Measurements from ENCODE around the gene BCL2L2.

DNA sequence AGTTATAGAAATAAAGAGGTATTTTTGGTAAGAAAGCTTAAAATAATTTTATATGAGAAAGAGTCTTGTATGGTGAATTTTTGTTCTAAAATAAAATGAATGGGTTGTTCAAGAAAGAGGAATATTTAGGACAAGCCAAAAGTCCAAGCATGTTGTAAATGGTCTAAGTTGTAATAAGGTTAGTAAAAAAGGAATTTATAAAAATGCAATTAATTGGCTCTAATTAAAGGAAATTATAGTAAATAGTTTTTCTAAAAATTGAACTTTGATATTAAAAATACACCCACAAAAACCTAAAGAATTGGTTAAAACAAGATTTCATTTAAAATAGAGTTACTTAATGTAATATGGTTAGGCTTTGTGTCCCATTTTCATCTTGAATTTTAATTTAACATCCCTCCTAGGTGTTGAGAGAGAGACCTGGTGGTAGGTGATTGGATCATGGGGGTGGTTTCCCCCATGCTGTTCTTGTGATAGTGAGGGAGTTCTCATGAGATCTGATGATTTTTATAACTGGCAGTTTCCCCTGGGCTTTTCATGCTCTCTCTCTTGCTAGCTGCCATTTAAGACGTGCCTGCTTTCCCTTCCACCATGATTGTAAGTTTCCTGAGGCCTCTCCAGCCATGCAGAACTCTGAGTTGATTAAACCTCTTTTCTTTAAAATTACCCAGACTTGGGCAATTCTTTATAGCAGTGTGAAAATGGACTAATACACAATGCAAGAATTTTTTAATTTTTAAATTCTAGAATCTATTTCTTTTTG is 33.1 kb downstream of the BCL2L2 start:
- no peak for TF ChIP-seq POLR2A (IDR thresholded peaks at IDR 0.05; ENCODE audit: low read depth)
- TF ChIP-seq, protein P1, sequence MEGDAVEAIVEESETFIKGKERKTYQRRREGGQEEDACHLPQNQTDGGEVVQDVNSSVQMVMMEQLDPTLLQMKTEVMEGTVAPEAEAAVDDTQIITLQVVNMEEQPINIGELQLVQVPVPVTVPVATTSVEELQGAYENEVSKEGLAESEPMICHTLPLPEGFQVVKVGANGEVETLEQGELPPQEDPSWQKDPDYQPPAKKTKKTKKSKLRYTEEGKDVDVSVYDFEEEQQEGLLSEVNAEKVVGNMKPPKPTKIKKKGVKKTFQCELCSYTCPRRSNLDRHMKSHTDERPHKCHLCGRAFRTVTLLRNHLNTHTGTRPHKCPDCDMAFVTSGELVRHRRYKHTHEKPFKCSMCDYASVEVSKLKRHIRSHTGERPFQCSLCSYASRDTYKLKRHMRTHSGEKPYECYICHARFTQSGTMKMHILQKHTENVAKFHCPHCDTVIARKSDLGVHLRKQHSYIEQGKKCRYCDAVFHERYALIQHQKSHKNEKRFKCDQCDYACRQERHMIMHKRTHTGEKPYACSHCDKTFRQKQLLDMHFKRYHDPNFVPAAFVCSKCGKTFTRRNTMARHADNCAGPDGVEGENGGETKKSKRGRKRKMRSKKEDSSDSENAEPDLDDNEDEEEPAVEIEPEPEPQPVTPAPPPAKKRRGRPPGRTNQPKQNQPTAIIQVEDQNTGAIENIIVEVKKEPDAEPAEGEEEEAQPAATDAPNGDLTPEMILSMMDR (IDR thresholded peaks at IDR 0.05): no peak
